Natural killer cell (primary cell): ENCODE results near the gene THSD4. TPM values are rescaled to one million over a fixed set of nuclear protein-coding genes. Genes with fewer than 3 reads are reported as not detected.

Experiments used
- ATAC-seq, 3 donors: fragments of 150-1000 bp in 2 of 3; fragments of 200-7000 bp in 1 of 3; cut with Tn5 transposase; 1 replicate in 1 of 3; 2 replicates in 2 of 3; pipeline ENCODE4 v1.10.0; 2021; ENCODE audit warnings: mild to moderate bottlenecking in 2 of 3, moderate library complexity in 2 of 3
- DNase-seq, 2 donors: peaks; one replicate each; pipeline versions ENCODE4 v3.0.0 to v3.0.0-alpha.2; 2013 to 2021; ENCODE audit warnings: mixed read lengths in 1 of 2
- H3K27ac ChIP-seq: one replicate; pipeline ENCODE4 v1.5.1; 2013; ENCODE audit warnings: mild to moderate bottlenecking, low read length
- H3K27me3 ChIP-seq: one replicate; pipeline ENCODE4 v1.6.1; 2013; ENCODE audit warnings: low read length; ENCODE audit not compliant: control insufficient read depth, insufficient read depth
- H3K36me3 ChIP-seq: one replicate; pipeline ENCODE4 v1.6.1; 2013; ENCODE audit warnings: low read length; ENCODE audit not compliant: control insufficient read depth, insufficient read depth
- H3K4me1 ChIP-seq: one replicate; pipeline ENCODE4 v1.6.1; 2013; ENCODE audit warnings: low read length; ENCODE audit not compliant: control insufficient read depth, insufficient read depth
- H3K4me3 ChIP-seq: one replicate; pipeline ENCODE4 v1.5.1; 2013; ENCODE audit warnings: low read length
- H3K9me3 ChIP-seq: one replicate; pipeline ENCODE4 v1.6.1; 2013; ENCODE audit warnings: low read length; ENCODE audit not compliant: control insufficient read depth, insufficient read depth
- H3K27ac Mint-ChIP-seq, 2 donors: one replicate each; pipeline ENCODE4 v1.8.0; 2022; ENCODE audit warnings: mild to moderate bottlenecking in 2 of 2, mixed read lengths in 2 of 2, moderate library complexity in 1 of 2
- H3K27me3 Mint-ChIP-seq, 2 donors: one replicate each; pipeline ENCODE4 v1.8.0; 2022; ENCODE audit warnings: low read depth in 2 of 2, mixed read lengths in 2 of 2
- H3K36me3 Mint-ChIP-seq: one replicate; pipeline ENCODE4 v1.8.0; 2022; ENCODE audit warnings: mixed read lengths
- H3K4me1 Mint-ChIP-seq, 2 donors: one replicate each; pipeline ENCODE4 v1.8.0; 2022; ENCODE audit warnings: mixed read lengths in 2 of 2
- H3K4me3 Mint-ChIP-seq: one replicate; pipeline ENCODE4 v1.8.0; 2022; ENCODE audit warnings: mild to moderate bottlenecking, moderate library complexity, mixed read lengths
- H3K9me3 Mint-ChIP-seq, 2 donors: one replicate each; pipeline ENCODE4 v1.8.0; 2022; ENCODE audit warnings: mixed read lengths in 2 of 2
- WGBS: methylation state at CpG from one replicate; pipeline ENCODE4 v1.1.7; 2013; ENCODE audit warnings: missing lambda C conversion rate; ENCODE audit not compliant: insufficient coverage; 5-methylcytosine and 5-hydroxymethylcytosine counted together
- intact Hi-C: fragments of 100-400 bp; cut with micrococcal nuclease; formaldehyde crosslinking; loops from one replicate; pipeline ENCODE4 v1.14.2; 2022
- total RNA-seq, 4 donors: library from RNA; stranded (reverse); fragments of 120-200 nt in 1 of 4; gene quantifications; one replicate each; pipeline versions ENCODE4 v1.2.3 to v1.2.4, GENCODE V29; 2013 to 2022
- TF ChIP-seq, protein P1 (sequence below): fragments of 200-600 bp; IDR thresholded peaks from one replicate; pipeline ENCODE4 v1.8.0; 2022; ENCODE audit warnings: antibody characterized with exemption

THSD4 gene
- total RNA-seq, 3 donors from 2014 or later (not counting 1 experiment from before 2014, with no cell fraction given) = not detected

DNA sequence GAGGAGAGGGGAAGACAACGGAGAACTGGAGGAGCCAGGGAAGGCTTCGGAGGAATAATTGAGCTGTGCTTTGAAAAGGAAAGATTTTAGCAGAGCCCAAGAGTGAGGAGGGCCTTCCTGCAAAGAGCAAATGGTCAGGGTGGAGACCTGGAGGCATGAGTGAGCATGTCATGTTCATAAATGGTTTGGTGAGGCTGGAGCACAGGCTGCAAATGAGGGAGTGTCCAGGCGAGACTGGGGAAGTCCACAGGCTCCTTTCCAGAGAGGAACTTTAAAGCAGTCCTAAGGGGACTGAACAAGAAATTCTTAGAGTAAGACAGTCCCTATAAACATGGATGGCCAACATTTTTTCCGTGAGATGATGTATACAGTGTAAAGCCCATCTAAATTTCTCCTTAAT, 108.8 kb downstream of the THSD4 start:
- Mint-ChIP-seq H3K27me3 (peaks cover 8 to 21% of the 10 kb centered on the region in 2 donors), H3K27ac (no peak overlapping the region), H3K4me3 (no peak overlapping the region), H3K4me1 (no peaks in the 10 kb centered on the region), H3K9me3 (no peaks in the 10 kb centered on the region), H3K36me3 (no peaks in the 10 kb centered on the region)
- no peaks in the 10 kb centered on the region for H3K36me3 ChIP-seq
- no peaks in the 10 kb centered on the region for H3K9me3 ChIP-seq
- 75% methylated on average over 4 of the region's 4 CpGs for WGBS
- TF ChIP-seq, protein P1, sequence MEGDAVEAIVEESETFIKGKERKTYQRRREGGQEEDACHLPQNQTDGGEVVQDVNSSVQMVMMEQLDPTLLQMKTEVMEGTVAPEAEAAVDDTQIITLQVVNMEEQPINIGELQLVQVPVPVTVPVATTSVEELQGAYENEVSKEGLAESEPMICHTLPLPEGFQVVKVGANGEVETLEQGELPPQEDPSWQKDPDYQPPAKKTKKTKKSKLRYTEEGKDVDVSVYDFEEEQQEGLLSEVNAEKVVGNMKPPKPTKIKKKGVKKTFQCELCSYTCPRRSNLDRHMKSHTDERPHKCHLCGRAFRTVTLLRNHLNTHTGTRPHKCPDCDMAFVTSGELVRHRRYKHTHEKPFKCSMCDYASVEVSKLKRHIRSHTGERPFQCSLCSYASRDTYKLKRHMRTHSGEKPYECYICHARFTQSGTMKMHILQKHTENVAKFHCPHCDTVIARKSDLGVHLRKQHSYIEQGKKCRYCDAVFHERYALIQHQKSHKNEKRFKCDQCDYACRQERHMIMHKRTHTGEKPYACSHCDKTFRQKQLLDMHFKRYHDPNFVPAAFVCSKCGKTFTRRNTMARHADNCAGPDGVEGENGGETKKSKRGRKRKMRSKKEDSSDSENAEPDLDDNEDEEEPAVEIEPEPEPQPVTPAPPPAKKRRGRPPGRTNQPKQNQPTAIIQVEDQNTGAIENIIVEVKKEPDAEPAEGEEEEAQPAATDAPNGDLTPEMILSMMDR = no peak
- intact Hi-C loops = no loop called here
- no peak overlapping the region for H3K27ac ChIP-seq
- no peaks in the 10 kb centered on the region for H3K27me3 ChIP-seq
- no peak overlapping the region for H3K4me3 ChIP-seq
- DNase-seq (no peak), ATAC-seq (no peak)
- no peaks in the 10 kb centered on the region for H3K4me1 ChIP-seq

DNA sequence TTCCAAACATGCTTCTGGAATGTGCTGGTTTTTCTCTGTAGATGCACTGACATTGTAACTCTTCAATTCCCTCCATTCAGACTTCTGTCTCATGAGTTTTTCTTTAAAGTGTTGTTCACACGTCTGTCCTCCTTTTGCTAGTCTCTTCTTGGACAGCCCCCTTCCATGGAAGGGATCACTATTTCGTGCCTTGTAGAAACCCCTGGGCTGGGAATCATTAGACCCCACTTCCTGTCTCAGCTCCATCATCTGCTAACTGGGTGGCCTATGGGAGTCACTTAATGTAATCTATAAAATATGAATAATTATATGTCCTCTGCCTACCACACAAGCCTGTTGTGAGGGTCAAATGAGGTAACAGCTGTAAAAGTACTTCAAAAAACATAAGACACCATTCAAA, 110.6 kb downstream of the THSD4 start:
- intact Hi-C loops = no loop called here
- DNase-seq (no peak), ATAC-seq (no peak)
- Mint-ChIP-seq H3K36me3 (no peaks in the 10 kb centered on the region), H3K4me1 (no peaks in the 10 kb centered on the region), H3K9me3 (no peaks in the 10 kb centered on the region), H3K27ac (no peak overlapping the region), H3K27me3 (peaks cover 11 to 35% of the 10 kb centered on the region in 2 donors), H3K4me3 (no peak overlapping the region)
- WGBS = 85% methylated on average over 2 of the region's 2 CpGs
- H3K27me3 ChIP-seq = no peaks in the 10 kb centered on the region
- no peak overlapping the region for H3K27ac ChIP-seq
- H3K4me1 ChIP-seq = no peaks in the 10 kb centered on the region
- no peaks in the 10 kb centered on the region for H3K36me3 ChIP-seq
- TF ChIP-seq, protein P1 = no peak
- no peak overlapping the region for H3K4me3 ChIP-seq
- H3K9me3 ChIP-seq = no peaks in the 10 kb centered on the region

DNA sequence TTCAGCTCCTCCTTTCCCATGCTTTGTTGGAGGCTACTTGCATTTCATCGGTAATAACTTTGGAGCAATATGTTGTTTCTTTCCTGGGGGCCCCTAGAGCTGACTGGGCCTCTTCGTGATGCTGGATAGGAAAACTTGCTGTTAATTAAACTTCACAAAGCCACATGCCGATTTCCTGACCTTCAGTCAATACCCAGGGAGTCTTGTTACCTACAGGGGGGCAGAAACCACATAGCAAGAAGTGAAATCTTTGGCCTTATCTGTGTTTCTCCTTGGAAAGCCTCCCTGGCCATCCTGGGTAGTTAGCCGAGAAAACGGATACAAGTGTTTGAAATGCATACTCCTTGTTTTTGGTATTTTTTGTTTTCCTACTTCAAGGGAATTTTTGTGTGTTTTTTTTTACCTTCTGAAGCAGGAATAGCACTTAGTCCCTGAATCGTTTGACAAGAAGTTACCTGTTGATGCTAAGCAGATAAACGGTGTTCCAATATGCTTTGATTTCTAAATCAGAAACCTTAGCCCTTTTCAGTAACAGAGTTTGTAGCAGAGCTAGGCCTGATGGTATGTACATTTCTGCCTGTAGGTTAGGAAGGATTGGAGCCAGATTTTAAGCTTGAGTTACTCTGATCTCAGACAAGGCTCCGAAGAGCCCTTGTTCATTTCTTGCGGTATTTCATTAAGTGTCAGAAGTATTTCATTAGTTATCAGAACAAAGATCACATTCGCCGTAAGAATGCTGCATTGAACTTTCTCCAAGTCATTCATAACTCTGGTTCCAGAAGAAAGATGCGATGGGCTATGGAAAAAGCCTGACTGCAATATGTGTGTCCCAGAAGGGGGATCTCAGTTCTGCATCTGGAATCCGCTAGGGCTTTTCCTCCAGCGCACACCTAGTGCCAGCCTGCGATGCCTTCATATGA, 111.5 kb downstream of the THSD4 start:
- Mint-ChIP-seq H3K27ac (no peak overlapping the region), H3K4me1 (no peaks in the 10 kb centered on the region), H3K4me3 (no peak overlapping the region), H3K36me3 (no peaks in the 10 kb centered on the region), H3K9me3 (no peaks in the 10 kb centered on the region), H3K27me3 (peaks cover 10 to 38% of the 10 kb centered on the region in 2 donors)
- no peak overlapping the region for H3K4me3 ChIP-seq
- no peaks in the 10 kb centered on the region for H3K9me3 ChIP-seq
- TF ChIP-seq, protein P1 = no peak
- H3K27ac ChIP-seq = no peak overlapping the region
- intact Hi-C loops = no loop called here
- 85% methylated on average over 15 of the region's 15 CpGs for WGBS
- no peak for ATAC-seq
- no peak for DNase-seq
- H3K36me3 ChIP-seq = no peaks in the 10 kb centered on the region
- no peaks in the 10 kb centered on the region for H3K4me1 ChIP-seq
- no peaks in the 10 kb centered on the region for H3K27me3 ChIP-seq
